Measurements from ENCODE around the gene SLC44A4.

The SLC44A4 gene

DNA sequence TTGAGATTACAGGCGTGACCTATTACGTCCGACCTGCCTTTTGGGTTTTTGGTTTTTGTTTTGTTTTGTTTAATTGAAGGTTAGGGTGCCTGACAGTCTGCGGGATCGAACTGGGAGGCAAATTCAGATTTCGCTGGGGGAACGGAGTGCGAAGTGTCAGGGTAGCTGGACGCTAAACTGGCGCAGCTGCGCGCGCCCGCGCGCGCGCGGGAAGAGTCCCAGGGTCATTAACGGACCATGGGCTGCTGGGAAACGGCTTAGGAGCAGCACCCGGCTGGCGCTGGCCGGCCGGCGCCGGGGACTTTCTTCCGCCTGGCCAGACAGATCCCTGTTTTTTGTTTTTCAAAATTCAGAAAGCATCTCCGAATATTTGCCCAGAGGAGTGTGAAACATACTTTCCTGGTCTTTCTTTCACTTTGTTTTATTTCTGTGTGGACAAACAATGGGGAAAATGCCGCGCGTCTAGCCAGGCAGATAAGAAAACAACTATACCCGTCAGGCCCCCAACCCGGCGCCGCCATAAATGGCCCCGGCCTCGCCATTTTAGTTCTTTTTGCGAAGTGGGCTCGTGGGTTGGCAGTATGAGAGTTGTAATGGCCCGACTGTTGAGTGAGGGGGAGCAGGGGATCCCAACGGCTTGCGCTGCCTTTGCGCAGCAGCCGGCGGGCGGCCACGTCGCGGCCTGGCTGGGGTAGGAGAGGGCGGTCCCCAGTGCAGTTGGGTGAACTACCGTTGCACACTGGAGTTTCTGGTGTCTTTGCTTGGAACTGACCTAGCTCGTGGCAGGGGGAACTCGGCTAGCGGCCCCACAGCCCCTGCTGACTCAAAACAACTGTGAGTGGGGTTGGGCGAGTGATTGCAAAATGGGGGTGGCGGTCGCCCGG, 44.2 kb downstream of the SLC44A4 start (continued):
- peak; percentile 22 for TF ChIP-seq SP2 (tag by site-specific recombination; IDR thresholded peaks at IDR 0.05)
- TF ChIP-seq ZNF433 (tag by site-specific recombination; IDR thresholded peaks at IDR 0.05; ENCODE audit: low read depth) = no peak
- peak; percentile 43; the same call in 1 of the 2 replicates for TF ChIP-seq REST (tag by site-specific recombination; IDR thresholded peaks at IDR 0.05)
- TF ChIP-seq TSHZ1 (tag by site-specific recombination; IDR thresholded peaks at IDR 0.05; ENCODE audit: borderline replicate concordance) = peak; percentile 45; the same call in 1 of the 2 replicates
- peak; percentile 63 for TF ChIP-seq ZXDB (tag by site-specific recombination; IDR thresholded peaks at IDR 0.05)
- TF ChIP-seq BCL6B (tag by site-specific recombination; IDR thresholded peaks at IDR 0.05) = no peak
- TF ChIP-seq ZBTB8A (tag by site-specific recombination; IDR thresholded peaks at IDR 0.05) = peak; percentile 53; the same call in 1 of the 2 replicates
- 0 out of 2 replicates have a peak, but pooled peaks have one; percentile 17 for TF ChIP-seq ZNF664 (tag by site-specific recombination; IDR thresholded peaks at IDR 0.05)
- peak; percentile 70 for TF ChIP-seq ZNF184 (tag by site-specific recombination; IDR thresholded peaks at IDR 0.05)
- TF ChIP-seq INSM2 (tag by site-specific recombination; IDR thresholded peaks at IDR 0.05) = peak; percentile 83
- peak; percentile 77 for TF ChIP-seq ZNF660 (tag by site-specific recombination; IDR thresholded peaks at IDR 0.05)
- TF ChIP-seq WT1 (tag by site-specific recombination; IDR thresholded peaks at IDR 0.05) = peak; percentile 76
- TF ChIP-seq ZNF133 (tag by site-specific recombination; IDR thresholded peaks at IDR 0.05) = no peak
- peak; percentile 78 for TF ChIP-seq KLF10 (tag by site-specific recombination; IDR thresholded peaks at IDR 0.05)
- peak; percentile 20; the same call in 1 of the 2 replicates for TF ChIP-seq REPIN1 (tag by site-specific recombination; IDR thresholded peaks at IDR 0.05; ENCODE audit: low read depth)
- TF ChIP-seq FEZF1 (tag by site-specific recombination; IDR thresholded peaks at IDR 0.05) = peak; percentile 56
- no peak for TF ChIP-seq ZFP3 (tag by site-specific recombination; IDR thresholded peaks at IDR 0.05; ENCODE audit: low read depth)
- TF ChIP-seq PRDM2 (tag by site-specific recombination; IDR thresholded peaks at IDR 0.05; ENCODE audit: borderline replicate concordance) = peak; percentile 71; the same call in 1 of the 2 replicates
- peak; percentile 41; the same call in 1 of the 2 replicates for TF ChIP-seq ZNF501 (tag by site-specific recombination; IDR thresholded peaks at IDR 0.05)
- TF ChIP-seq ZNF391 (tag by site-specific recombination; IDR thresholded peaks at IDR 0.05; ENCODE audit: borderline replicate concordance, low read depth) = peak; percentile 44; the same call in 1 of the 2 replicates
- peak; percentile 94 for TF ChIP-seq ZNF24 (tag by site-specific recombination; IDR thresholded peaks at IDR 0.05)
- peak; percentile 40; the same call in 1 of the 2 replicates for TF ChIP-seq SCRT2 (tag by site-specific recombination; IDR thresholded peaks at IDR 0.05)
